Measurements from ENCODE around the gene IRF4.

- TF ChIP-seq SUZ12 (IDR thresholded peaks at IDR 0.05; ENCODE audit: extremely low read depth, insufficient read depth, insufficient read length) (no peak), YY1 (IDR thresholded peaks at IDR 0.05; ENCODE audit: insufficient read depth, insufficient read length) (no peak)
Observed at GRCh38 chr6:441126-441920, 49.8 kb downstream of the IRF4 start.
